GM12872 (cell line): ENCODE results near the gene PDPN.

ENCODE experiments used
- CTCF ChIP-seq: IDR thresholded peaks from 3 replicates; pipeline ENCODE4 v1.5.1; 2011; ENCODE audit warnings: low read depth, mild to moderate bottlenecking, low read length, moderate library complexity; ENCODE audit not compliant: insufficient read depth

The PDPN gene

GRCh38 chr1:13543451-13544220, 40.0 kb upstream of the PDPN start:
- no peak for TF ChIP-seq CTCF

- TF ChIP-seq CTCF: no peak
These were observed 39.4 kb upstream of the PDPN start for GRCh38 chr1:13544221-13544556.

- no peak for TF ChIP-seq CTCF
These were observed 36.8 kb upstream of the PDPN start for GRCh38 chr1:13546791-13547190.

- no peak for TF ChIP-seq CTCF
These were observed 35.4 kb upstream of the PDPN start for GRCh38 chr1:13548281-13548680.

GRCh38 chr1:13549021-13549420, 34.6 kb upstream of the PDPN start:
- no peak for TF ChIP-seq CTCF

- TF ChIP-seq CTCF: no peak
These were observed 34.1 kb upstream of the PDPN start for GRCh38 chr1:13549521-13549920.

GRCh38 chr1:13550663-13551062, 33.0 kb upstream of the PDPN start:
- TF ChIP-seq CTCF: no peak

- no peak for TF ChIP-seq CTCF
These were observed 28.8 kb upstream of the PDPN start for GRCh38 chr1:13554798-13555197.
